ENCODE results near the gene UACA.

Gene UACA

DNA sequence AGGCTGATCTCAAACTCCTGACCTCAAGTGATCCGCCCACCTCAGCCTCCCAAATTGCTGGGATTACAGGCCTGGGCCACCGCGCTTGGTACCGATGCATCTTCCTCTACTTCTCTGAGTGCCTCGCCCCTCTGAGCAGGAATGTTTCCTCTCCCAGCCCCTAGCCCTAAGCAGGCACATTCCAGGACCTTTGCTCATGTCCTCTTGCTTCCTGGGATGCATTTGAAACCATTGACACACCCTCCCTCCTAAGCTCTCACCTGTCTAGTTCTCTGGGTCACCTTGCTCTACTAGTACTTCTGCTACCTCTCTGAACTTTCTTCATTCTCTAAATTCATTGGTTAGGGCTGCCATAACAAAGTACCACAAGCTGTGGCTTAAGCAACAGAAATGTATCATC, 17.9 kb upstream of the UACA start:
- DNase-seq = no peak

DNA sequence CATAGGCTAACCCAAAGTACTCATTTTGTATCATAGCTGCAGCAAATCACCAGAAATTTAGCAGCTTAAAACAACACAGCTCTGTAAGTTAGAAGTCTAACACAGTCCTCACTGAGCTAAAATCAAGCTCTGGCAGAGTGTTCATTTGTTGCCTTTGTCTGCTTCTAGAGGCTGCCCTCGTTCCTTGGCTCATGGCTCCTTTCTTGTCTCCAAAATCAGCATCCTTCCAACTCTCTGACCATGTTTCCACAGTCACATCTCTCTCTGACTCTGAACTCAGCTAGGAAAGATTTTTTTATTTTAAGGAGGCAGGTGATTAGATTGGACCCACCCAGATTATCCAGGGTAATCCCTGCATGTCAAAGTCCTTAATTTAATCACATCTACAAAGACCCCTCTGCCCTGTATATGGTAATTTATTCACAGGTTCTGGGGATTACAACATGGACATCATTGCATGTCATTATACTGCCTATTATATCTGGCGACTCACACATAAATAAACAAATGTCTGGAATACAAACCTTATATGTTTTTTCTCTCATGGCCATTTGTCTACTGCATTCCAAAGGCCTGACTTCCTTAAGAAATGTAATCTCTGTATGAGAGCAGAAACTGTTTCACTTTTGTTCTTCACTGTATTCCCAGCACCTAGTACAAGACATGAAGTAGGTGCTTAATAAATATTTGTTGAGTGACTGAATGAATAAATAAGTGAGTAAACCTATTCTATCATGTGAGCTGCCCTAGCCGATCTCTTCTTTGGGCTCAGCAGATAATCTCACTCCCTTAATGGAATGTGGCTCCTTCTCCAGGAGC, 15.1 kb upstream of the UACA start:
- DNase-seq = no peak

DNA sequence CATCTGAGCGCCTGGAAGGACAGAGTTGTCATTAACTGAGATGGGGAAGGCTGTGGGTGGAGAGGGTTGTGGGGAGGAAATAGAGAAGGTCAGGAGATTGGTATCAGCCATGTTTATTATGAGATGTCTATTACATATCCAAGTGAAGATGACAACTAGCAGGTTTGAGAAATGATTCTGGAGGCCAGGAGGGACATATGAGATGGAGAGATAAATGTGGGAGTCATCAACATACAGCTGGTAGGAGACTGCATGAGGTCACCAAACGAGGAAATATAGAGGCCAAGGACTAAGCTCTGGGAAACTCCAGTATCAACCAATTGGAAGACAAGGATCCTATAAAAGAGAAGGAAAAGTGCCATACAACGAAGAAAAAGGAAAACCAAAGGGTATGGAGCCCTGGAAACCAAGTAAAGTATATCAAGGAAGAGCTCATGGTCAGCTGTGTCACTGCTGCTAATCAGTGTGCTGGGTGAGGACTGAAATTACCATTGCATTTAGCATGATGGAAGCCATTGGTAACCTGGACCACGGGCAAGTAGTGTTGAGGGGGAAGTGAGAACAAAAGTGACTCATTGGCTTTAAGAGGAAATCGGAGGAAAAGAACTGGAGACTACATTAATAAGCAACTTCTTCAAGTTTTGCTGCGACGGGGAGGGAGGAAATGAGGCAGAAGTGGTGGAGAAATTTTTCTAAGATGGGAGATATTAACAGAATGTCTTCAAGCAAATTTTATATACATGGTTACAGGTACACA, 14.0 kb upstream of the UACA start:
- DNase-seq = no peak

DNA sequence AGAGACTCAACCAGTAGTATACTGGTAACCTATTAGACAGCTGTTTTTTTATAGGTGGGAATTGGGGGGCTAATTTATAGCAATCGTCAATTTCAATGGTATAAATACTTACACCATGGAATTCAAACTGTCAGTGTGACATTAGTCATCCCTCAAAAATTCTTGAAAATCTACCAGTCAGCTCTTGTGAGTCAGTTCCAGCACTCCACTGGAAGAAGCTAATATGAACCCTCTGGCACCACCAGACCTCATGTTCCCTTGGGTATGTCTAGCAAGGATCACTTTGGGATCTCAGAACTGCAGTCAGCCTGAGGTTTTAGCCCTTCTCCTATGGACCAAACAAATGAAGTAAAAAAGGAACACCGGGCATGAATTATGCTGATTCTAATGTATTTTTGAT, 11.8 kb upstream of the UACA start:
- no peak for DNase-seq

DNA sequence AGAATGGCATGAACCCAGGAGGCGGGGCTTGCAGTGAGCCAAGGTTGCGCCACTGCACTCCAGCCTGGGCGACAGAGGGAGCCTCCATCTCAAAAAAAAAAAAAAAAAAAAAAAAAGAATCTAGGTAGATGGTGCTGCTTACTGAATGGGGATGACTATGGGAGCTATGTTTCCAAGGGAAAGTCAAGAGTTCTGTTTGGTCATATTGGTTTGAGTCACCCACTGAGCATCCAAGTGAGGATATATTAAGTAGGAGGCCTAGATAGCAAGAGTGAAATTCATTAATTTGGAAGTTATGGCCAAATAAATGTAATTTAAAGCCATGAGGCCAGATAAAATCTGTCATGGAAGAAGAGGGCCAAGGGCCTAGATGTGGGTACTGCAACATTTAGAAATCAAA, 9.0 kb upstream of the UACA start:
- no peak for DNase-seq

DNA sequence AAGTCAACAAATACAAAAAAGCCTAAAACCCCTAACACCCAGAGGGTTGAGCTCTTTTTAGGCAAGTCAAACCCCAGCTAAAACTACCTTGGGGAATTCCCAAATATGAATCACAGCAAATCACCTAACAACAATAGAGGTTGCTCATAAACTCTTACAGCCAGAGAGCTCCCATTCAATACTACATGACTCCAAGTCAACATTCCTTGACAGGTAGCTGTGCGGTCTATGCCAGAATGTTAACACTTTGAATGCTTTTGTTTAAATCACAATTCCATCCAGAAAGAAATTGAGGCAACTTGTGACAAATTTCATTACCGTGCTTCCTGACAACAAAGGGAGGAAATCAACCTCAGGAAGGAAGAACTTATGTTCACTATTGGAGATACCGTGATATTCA, 7.5 kb upstream of the UACA start:
- DNase-seq = no peak

DNA sequence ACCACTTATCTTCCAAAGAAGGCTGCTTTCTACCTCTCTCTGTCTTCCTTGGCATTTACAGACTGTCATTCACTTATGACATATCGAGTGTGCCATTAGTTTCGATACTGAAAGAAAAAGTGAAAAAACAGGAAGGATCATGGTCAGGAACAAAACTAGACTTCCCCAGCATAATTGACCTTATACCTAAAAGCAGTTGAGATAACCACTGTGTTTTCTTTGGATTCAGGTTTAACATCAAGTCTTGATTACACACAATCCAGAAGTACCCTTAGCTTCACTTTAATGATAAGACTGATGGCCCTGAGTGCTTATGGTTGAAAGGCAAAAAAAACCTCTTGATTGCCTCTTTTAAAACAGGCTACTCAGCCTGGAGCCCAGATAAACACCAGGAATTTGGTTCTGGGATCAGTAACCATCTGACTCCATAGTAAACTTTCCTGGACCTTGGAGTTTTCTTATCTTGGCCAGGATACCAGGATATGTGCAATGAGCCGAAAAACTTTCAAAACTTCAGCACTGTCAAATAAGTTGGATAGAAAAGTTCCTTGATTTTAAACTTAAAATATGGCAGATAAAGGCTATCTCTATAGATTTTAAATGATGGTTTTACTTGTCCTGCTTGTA, 5.0 kb upstream of the UACA start:
- no peak for DNase-seq

DNA sequence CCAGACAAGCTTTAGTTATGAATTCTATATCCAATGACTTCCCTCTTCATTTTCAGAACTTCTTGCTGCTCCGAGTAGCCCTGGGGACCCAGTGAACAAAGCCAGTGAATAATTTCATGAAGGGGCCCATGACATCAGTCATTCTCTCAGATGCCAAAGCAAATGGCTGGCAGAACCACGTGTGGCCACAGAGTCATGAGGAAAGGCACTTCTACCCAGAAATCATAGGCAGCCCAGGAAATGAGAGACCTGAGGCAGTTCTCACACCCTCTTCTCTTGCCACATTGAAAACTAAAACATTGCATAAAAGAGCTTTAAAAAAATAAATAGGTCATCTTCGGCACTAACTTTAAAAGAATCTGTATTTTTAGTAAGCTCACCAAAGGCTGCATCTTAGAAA, 4.3 kb upstream of the UACA start:
- DNase-seq = no peak

DNA sequence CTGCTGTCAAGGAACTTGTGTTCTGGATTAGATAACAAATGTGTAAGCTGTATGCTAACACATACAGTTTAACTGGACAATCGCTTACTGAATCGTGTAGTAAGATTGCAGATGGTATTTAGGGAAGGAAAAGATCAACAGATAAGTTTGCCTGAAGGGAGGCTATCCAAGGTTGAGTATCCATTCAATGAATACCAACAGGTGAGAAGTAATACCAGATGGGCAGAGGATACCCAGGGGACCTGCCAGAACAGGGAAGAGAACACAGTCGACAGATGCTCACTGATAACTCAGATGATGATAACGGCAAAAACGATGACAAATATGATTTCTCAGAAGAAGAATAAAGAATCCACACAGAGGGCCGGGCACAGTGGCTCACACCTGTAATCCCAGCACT, 3.2 kb upstream of the UACA start:
- DNase-seq = no peak

DNA sequence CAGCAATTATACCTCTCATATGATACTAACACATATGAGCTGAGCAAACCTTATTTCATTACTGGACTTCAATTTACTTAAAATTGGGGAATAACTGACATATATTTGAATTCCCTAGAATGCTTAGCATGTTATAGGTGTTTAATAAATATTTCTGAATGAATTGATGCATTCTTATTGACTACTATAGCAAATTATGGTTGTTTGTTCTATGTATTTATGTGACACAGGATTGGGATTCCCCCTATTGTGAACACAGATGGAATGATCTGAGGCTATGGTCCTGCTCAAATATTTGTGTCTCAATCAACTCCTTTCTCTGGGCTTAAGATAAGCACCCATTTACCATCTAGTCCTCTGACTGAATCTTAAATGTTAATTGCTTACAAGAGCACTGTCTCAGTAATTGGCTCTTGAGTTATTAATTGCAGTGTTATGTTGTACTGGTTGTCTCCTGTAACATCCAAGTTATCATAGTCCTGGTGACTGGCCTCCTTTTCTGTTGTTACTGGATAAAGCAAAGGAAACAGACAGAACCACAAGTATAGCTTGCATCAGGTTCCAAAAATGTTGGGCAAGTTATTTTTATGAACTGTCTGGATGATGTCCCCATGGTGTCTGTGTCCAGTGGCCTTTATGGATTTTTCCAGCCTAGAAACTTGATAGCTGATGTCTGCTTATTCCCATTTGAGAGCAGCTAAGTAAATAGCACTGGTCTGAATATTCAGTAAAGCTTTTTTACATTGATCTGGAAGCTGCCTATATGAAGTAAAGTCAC, 2.3 kb upstream of the UACA start:
- DNase-seq = no peak

DNA sequence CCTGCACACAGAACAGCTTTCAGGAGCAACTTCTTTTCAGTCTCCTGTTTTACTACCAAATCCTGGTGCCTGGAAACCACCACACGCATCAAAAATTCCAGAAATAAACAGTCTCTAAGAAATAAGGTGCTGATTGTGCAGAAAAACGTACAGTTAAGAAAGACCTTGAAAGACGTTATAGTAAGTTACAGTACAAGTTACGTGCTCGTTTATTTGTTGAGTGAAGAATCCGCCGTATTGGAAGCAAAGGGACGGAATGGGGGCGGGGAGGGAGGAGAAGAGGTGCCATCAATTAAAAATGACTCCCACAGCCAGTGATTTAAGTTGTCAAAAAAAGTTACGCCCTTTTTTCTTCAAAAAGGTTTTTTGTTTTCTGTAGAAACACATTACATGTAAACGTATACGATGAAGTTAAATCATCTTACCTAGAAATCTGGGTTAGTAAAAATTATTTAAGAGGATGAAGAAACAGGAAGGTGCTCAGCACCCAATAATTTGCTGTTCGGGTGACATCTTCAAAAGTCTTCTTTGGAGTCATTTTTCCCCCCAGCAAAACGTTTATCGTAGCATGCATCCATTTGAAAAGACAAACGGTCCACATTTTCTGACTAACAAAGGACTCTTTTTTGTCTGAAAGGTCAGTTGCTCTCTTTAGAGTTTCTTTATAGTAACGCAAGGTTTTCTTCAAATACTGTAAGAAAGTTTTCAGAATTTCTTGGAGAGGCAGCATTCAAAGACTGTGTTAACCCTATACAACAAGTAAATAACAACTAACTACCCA, 782 bp upstream of the UACA start:
- no peak for DNase-seq

DNA sequence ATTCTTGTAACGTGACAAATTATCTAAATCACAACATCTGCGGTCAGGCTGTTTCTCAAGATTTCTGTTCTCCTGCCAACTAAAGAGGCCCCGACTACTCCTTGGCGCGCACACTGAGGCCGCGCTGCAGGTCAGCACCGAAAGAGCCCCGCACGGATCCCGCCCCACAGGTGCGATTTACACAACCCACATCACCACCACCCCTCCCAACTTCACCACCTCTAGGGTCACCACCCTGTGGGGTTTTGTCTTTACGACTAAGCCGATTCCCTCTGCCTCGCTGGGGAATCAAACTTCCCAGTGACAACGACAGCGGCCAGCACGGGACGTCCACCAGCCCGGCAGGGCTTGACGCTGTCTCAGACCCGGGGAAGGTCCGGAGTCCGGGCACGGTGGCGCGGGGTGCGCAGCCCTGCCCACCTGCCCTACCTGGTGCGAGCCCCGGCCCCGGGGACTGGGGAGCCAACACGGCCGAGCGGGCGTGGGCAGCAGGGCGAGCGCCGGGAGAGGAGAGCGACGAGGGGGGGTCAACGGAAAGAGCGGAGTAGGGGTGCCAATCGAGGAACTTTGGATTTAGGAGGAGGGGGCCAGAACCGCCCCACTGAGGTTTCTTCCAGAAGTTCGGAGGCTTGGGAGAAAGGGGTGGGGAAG, 764 bp downstream of the UACA start:
- peak; percentile 11 for DNase-seq

DNA sequence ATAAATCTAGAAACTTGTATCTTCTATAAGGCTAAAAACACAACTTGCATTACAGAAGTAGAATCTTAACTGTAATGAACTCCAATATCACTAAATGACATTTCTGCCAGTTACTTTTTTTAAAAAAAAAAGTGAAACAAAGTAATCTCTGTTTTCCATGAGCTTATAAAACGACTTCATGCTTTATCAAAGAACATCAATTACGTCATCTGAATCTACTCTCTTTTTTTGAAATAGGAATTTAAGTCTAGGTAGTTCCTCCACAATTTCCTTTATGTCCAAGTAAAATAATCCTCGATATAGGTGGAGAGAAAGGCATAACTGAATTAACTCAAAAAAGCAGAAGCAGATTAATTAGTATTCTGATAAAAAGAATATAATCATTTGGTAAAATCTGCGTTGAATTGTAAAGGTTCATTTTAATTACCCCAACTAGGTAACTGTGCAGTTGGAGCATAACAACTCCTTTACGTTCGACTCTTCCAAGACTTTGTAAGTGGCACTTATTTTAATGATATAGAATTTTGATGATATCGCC, 1.4 kb downstream of the UACA start:
- no peak for DNase-seq

DNA sequence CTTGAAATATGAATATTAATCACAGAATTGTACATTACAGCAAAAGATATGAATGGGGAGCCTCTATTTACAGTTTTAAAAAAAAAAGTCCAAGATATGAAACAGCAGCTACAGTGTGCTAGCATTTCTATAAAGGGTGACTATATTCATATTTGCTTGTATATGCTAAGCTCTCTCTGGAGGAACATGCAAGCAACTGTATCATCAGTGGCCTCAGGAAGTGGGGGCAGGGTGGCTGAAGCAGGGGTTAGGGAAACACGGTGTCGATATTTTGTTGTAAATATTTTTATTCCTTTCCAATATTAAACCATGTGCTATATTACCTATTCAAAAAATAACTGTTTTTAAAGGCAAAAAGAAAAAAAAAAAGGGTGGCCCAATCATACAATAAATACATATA, 2.3 kb downstream of the UACA start:
- DNase-seq = no peak

DNA sequence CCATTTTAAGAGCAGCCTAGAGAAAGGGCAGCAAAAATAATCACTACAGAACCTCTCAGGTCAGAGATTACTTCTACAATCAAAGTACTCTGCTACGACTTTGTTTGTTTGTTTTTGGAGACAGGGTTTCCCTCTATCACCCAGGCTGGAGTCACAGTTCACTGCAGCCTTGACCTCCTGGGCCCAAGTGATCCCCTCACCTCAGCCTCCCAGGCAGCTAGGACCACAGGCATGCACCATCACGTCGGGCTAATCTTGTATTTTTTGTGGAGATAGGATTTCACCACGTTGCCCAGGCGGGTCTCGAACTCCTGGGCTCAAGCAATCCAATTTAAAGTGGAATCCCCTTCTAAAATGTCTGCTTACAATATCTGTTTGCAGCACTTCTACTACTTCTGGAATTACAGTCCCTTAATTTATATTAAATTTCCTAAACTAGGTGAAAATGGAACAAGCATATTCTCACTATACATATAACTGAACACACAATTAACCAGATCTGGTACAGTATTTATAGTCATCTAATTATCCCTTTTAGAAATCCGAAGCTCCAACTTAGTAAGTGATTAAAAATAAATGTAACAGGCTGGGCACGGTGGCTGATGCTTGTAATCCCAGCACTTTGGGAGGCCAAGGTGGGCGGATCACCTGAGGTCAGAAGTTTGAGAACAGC, 4.4 kb downstream of the UACA start:
- no peak for DNase-seq

DNA sequence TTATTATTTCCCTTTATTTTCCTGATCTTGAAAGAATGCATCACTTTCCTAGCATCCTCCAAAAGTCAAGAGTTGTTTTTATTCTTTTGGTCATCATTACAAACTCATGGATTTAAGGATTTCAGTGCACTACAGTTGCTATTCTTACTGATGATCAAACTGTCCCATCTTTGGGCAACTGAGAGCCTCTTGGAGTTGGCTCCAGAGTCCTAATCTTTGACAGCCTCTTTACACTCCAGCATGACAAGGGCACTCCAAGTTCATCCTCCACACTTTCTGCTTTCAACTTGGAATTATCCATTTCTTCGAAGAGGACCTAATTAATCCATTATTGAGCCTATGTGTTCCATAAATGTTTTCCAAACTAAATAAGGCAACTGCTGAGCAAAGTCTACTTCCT, 5.7 kb downstream of the UACA start:
- no peak for DNase-seq

DNA sequence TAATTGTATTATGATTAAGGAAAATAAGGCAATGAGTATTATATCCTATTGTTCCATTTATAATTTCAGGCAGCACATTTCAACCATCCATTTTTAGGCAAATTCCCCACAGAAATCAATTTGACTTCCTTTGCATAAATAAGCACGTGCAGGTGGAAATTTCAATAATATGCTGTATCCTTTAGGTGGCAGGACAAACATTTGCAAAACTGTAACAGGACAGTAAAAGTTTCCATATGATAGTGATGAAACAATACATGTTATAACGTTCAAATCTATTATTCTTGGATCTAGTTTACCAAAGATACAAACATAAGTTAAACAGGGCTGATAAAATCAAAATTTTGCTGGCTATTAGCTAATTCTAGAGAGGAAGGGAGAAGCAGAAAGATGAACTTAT, 8.5 kb downstream of the UACA start:
- DNase-seq = no peak

DNA sequence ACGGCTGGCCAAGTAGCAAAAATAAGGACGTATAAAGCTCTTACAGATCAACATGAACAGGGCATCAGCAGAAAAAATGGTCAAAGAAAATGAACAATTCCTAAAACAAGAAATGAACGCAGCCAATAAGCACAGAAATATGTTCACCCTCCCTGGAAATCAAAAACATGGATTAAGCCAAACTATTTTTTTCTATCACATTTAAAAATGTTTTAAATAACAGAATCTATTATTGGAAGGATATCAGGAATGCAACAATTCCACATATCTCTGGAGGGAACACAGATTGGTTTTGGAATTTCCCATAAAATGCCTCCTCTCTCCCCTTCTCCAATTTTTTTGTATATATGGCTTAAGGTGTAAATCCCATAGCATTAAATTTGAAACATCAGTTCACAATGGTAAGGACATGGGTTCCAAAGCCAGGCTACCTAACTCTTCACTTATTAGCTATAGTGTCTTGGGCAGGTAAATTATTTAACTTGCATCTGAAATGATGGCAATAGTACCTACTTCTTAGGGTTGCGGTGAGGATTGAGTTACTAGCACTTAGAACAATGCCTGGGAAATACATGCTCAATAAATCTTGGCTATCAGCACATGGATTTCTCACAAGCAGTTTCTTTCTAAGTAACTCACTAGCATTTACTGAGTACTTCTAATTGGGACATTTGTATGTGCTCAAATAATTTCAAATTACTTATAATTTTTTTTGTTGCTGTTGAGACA, 10.1 kb downstream of the UACA start:
- no peak for DNase-seq

DNA sequence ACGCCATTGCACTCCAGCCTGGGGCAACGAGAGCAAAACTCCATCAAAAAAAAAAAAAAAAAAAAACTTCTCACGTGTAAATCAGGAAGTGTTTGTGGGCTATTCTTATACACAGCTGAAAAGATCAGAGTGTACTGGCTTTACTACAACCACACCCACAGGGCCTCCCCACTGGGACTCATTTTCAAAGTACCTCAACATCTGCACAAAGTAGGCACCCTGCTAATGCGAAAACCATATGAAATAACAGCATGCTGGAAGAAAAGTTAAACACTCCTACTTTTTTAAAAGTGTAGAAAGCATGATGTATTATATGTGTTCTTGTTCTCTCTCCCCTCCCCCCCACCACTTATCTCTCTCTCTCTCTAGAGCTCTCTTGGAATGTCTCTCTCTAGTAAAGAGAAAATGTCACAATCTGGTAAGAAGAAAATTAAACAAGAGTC, 11.1 kb downstream of the UACA start:
- no peak for DNase-seq

DNA sequence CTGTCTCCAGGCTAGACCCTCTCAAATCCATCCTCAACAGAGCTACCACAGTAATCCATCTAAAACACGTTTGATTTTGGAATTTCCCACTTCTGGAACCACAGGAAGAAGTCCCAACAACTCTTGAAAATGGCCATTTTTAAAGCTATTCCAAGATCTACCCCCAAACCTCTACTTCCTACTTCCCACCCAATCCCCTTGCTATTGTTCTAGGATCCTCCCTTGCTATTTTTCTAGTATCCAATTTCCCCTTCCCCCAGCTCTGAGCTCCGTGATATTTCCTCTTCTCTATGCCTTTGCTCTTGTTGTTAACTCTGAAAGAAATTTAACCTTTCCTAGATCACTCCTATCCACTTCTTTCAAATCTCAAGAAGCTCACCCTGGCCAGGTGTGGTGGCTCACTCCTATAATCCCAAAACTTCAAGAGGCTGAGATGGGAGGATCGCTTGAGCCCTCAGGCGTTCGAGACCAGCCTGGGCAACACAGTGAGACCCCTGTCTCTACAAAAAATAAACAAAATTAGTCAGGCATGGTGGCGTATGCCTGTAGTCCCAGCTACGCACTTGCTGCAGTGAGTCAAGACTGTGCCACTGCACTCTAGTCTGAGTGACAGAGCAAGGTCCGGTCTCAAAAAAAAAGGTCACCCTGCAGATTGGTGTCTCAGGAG, 13.0 kb downstream of the UACA start:
- no peak for DNase-seq
